Pancreas (tissue), 10 donors: Measurements from ENCODE around the gene DDX46. TPM values are rescaled to one million over a fixed set of nuclear protein-coding genes. Genes with fewer than 3 reads are reported as not detected.

Source experiments
- ATAC-seq, 4 donors: fragments of 200-7000 bp; cut with Tn5 transposase; one replicate each; pipeline versions ENCODE4 v1.8.0 to v1.9.1; 2020; ENCODE audit warnings: mild to moderate bottlenecking in 4 of 4, moderate library complexity in 4 of 4
- DNase-seq, 6 donors: peaks; one replicate each; pipeline ENCODE4 v3.0.0-alpha.2; 2020
- FAIRE-seq: peaks from 2 replicates; lab custom pipeline; 2012; peaks lifted over from hg19 to GRCh38; lab: Jason Lieb, UNC
- H3K27ac ChIP-seq, 4 donors: fragments of 200-600 bp; sonication (generic); 1 replicate in 3 of 4; 2 replicates in 1 of 4; pipeline versions ENCODE4 v1.5.0 to v1.8.0; 2020
- H3K27me3 ChIP-seq, 4 donors: fragments of 200-600 bp; one replicate each; pipeline ENCODE4 v1.8.0; 2021
- H3K36me3 ChIP-seq, 3 donors: fragments of 200-600 bp; sonication (generic) in 1 of 3; one replicate each; pipeline versions ENCODE4 v1.5.0 to v1.8.0; 2020 to 2021
- H3K4me1 ChIP-seq, 3 donors: fragments of 200-600 bp; one replicate each; pipeline ENCODE4 v1.8.0; 2021
- H3K4me3 ChIP-seq, 4 donors: fragments of 200-600 bp; sonication (generic) in 2 of 4; one replicate each; pipeline versions ENCODE4 v1.5.0 to v1.8.0; 2020 to 2021
- H3K9me3 ChIP-seq, 4 donors: fragments of 200-600 bp; one replicate each; pipeline ENCODE4 v1.8.0; 2021
- CTCF ChIP-seq, 4 donors: fragments of 200-600 bp; sonication (generic) in 3 of 4; IDR thresholded peaks; one replicate each; pipeline versions ENCODE4 v1.5.0 to v1.8.0; 2021; ENCODE audit warnings: antibody characterized with exemption in 4 of 4
- WGBS, 2 donors: extraction: QIAGEN DNeasy Blood & Tissue Kit; methylation state at CpG; one replicate each; pipeline ENCODE4 v1.1.7; 2013; 5-methylcytosine and 5-hydroxymethylcytosine counted together
- intact Hi-C, 3 donors: fragments of 100-400 bp; cut with DNase I; formaldehyde crosslinking; loops; one replicate each; pipeline versions ENCODE4 v1.11.1 to v1.14.2; 2022
- polyA plus RNA-seq, 2 donors: library from polyadenylated mRNA; stranded (reverse); fragments of 200-250 nt; gene quantifications; one replicate each; pipeline ENCODE4 v1.2.3, GENCODE V29; 2013
- total RNA-seq, 6 donors: library from RNA; stranded (reverse); fragmentation: NEBNext Ultra II Directional in 4 of 6; extraction: Animal tissue kit (Norgen Biotek cat#: 25700) in 4 of 6; gene quantifications; one replicate each; pipeline versions ENCODE4 v1.2.1 to v1.2.4, GENCODE V29; 2021 to 2023
- donor health status: healthy with polysubstance abuse.
- donor health status: DM: no; HTN: no; CAD: no; lungs with moderate emphysema.
- donor health status: DM: no; HTN: no; CAD: no.
- donor health status: control.
- donor health status: control.
- donor health status: Bipolar disorder and iron deficiency.
- donor health status: DM: yes; HTN: yes; CAD: no.
- donor health status: DM: no; HTN: no; CAD: no.
- donor health status: DM: no; HTN: no; CAD: no.
- donor health status: DM: yes; HTN: yes; CAD: no.

The DDX46 gene
- total and polyA plus RNA-seq, 8 donors, result 14.6 to 28.8 (median 23.3) TPM

GRCh38 chr5:134874831-134875655 lies 116.5 kb downstream of the DDX46 start:
- H3K4me1 ChIP-seq, result peaks cover 0 to 10% (median 6%) of the 10 kb centered on the region in 3 donors
- H3K27ac ChIP-seq, result peak overlapping the region; percentile 82 to 93 (median 88)
- DNase-seq (peak in 5 of 6 donors; percentile 15 to 63 (median 34)), ATAC-seq (peak; percentile 35 to 72 (median 52)), FAIRE-seq (no peak)
- no peaks in the 10 kb centered on the region for H3K27me3 ChIP-seq
- TF ChIP-seq CTCF (IDR thresholded peaks at IDR 0.05), result no peak
- 13 to 14% methylated on average over 20 of the region's 20 CpGs for WGBS, 2 donors
- intact Hi-C loops, result no loop called here
- H3K4me3 ChIP-seq, result peak overlapping the region; percentile 68 to 92 (median 79)
- no peaks in the 10 kb centered on the region for H3K36me3 ChIP-seq
- no peaks in the 10 kb centered on the region for H3K9me3 ChIP-seq

- no peak overlapping the region for H3K4me3 ChIP-seq
- peaks cover 0 to 10% (median 6%) of the 10 kb centered on the region in 3 donors for H3K4me1 ChIP-seq
- H3K9me3 ChIP-seq, result no peaks in the 10 kb centered on the region
- no peaks in the 10 kb centered on the region for H3K27me3 ChIP-seq
- no peak for TF ChIP-seq CTCF (IDR thresholded peaks at IDR 0.05)
- ATAC-seq (no peak), FAIRE-seq (no peak), DNase-seq (no peak)
- no peak overlapping the region for H3K27ac ChIP-seq
- no peaks in the 10 kb centered on the region for H3K36me3 ChIP-seq
- intact Hi-C loops, result no loop called here
These were observed 118.6 kb downstream of the DDX46 start for GRCh38 chr5:134877159-134877558.

GRCh38 chr5:134878403-134878802 lies 119.8 kb downstream of the DDX46 start:
- WGBS, 2 donors, result 74 to 81% methylated on average over 3 of the region's 3 CpGs
- intact Hi-C loops, result no loop called here
- Histone ChIP-seq H3K4me3 (no peak overlapping the region), H3K27ac (no peak overlapping the region), H3K27me3 (no peaks in the 10 kb centered on the region), H3K36me3 (no peaks in the 10 kb centered on the region), H3K4me1 (peaks cover 0 to 10% (median 6%) of the 10 kb centered on the region in 3 donors), H3K9me3 (no peaks in the 10 kb centered on the region)
- peak in 4 of 6 donors; percentile 22 to 56 (median 46) for DNase-seq
- TF ChIP-seq CTCF (IDR thresholded peaks at IDR 0.05), result no peak
- FAIRE-seq, result no peak
- no peak for ATAC-seq

- FAIRE-seq, result no peak
- no peak for DNase-seq
- WGBS, 2 donors, result 70 to 75% methylated on average over 3 of the region's 3 CpGs
- H3K36me3 ChIP-seq, result no peaks in the 10 kb centered on the region
- ATAC-seq, result no peak
- intact Hi-C loops, result no loop called here
- no peaks in the 10 kb centered on the region for H3K9me3 ChIP-seq
- no peak overlapping the region for H3K27ac ChIP-seq
- no peaks in the 10 kb centered on the region for H3K27me3 ChIP-seq
- H3K4me3 ChIP-seq, result no peak overlapping the region
- H3K4me1 ChIP-seq, result peaks cover 0 to 7% (median 6%) of the 10 kb centered on the region in 3 donors
- TF ChIP-seq CTCF (IDR thresholded peaks at IDR 0.05), result no peak
These were observed 120.9 kb downstream of the DDX46 start for GRCh38 chr5:134879456-134879855.

Other genes with a start within 250 kb of the DDX46 start
- 10 to 100 TPM; 25.7 to 42.7 (median 27.4) TPM for gene JADE2, start 233.1 kb upstream of the DDX46 start, total RNA-seq
- 10 to 100 TPM in 1 of 2 donors, 1 to 10 TPM in 1; 9.6 to 12.6 TPM for gene JADE2, start 233.1 kb upstream of the DDX46 start, polyA plus RNA-seq
- 10 to 100 TPM; 31.6 to 42.8 (median 39.5) TPM for gene SAR1B, start 126.0 kb upstream of the DDX46 start, total RNA-seq
- gene SAR1B, start 126.0 kb upstream of the DDX46 start, polyA plus RNA-seq, result 10 to 100 TPM; 11.1 to 21.2 TPM
- 10 to 100 TPM in 4 of 6 donors, 1 to 10 TPM in 2; 9.4 to 18.1 (median 11.5) TPM for gene SEC24A, start 110.0 kb upstream of the DDX46 start, total RNA-seq
- 1 to 10 TPM; 3.4 to 4.4 TPM for gene SEC24A, start 110.0 kb upstream of the DDX46 start, polyA plus RNA-seq
- 10 to 100 TPM; 10.1 to 17.6 (median 14.0) TPM for gene CAMLG, start 20.2 kb upstream of the DDX46 start, total RNA-seq
- gene CAMLG, start 20.2 kb upstream of the DDX46 start, polyA plus RNA-seq, result 10 to 100 TPM; 24.1 to 28.3 TPM
- 10 to 100 TPM in 5 of 6 donors, 1 to 10 TPM in 1; 7.7 to 17.2 (median 13.8) TPM for gene C5orf24, start 87.2 kb downstream of the DDX46 start, total RNA-seq
- 10 to 100 TPM in 1 of 2 donors, 1 to 10 TPM in 1; 6.0 to 15.9 TPM for gene C5orf24, start 87.2 kb downstream of the DDX46 start, polyA plus RNA-seq
- 10 to 100 TPM; 26.2 to 35.1 (median 31.4) TPM for gene TXNDC15, start 115.6 kb downstream of the DDX46 start, total RNA-seq
- 10 to 100 TPM; 34.1 to 61.5 TPM for gene TXNDC15, start 115.6 kb downstream of the DDX46 start, polyA plus RNA-seq
- 1 to 10 TPM; 6.5 to 9.1 (median 7.5) TPM for gene PCBD2, start 146.4 kb downstream of the DDX46 start, total RNA-seq
- gene PCBD2, start 146.4 kb downstream of the DDX46 start, polyA plus RNA-seq, result 1 to 10 TPM; 5.0 to 6.0 TPM
- 1 to 10 TPM in 1 of 6 donors, under 1 TPM in 5; 0.29 to 1.3 (median 0.48) TPM for gene CATSPER3, start 209.1 kb downstream of the DDX46 start, total RNA-seq
- gene CATSPER3, start 209.1 kb downstream of the DDX46 start, polyA plus RNA-seq, result 1 to 10 TPM; 1.7 to 2.2 TPM